OCI-LY7 (cell line): ENCODE data around the gene TTC16.

Experiments used
- EZH2phosphoT487 ChIP-seq: fragments of 200-600 bp; sonication (generic); IDR thresholded peaks from 2 replicates; pipeline ENCODE4 v1.6.1; 2018; ENCODE audit warnings: low read depth, borderline replicate concordance, mild to moderate bottlenecking, mixed run types, antibody characterized with exemption, low read length, moderate library complexity, mixed read lengths
- TF ChIP-seq, protein P1 (sequence below): fragments of 200-600 bp; sonication (generic); conservative IDR thresholded peaks from 2 replicates; pipeline ENCODE4 v1.5.1; 2014; ENCODE audit warnings: mild to moderate bottlenecking, antibody characterized with exemption, low read length, moderate library complexity, mixed read lengths

DNA sequence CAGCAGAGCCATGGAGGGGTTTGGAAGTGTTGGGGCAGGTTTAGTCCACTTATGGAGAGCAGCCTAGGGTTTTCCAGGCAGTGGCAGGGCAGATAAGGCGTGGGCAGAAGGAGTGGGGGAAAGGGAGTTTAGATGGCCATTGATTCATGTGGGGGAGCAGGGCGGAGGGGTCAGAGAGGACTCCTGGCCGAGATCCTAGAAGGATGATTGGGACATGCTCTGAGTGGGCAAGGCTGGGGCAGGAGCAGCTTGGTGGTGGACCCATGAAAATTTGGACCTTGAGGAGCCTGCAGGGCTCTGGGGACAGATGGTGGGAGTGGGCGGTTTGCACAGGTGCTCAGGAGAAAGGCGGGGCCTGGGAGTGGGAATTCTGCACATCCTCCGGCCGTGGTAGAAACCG lies 37.3 kb downstream of the TTC16 start:
- TF ChIP-seq, protein P1, sequence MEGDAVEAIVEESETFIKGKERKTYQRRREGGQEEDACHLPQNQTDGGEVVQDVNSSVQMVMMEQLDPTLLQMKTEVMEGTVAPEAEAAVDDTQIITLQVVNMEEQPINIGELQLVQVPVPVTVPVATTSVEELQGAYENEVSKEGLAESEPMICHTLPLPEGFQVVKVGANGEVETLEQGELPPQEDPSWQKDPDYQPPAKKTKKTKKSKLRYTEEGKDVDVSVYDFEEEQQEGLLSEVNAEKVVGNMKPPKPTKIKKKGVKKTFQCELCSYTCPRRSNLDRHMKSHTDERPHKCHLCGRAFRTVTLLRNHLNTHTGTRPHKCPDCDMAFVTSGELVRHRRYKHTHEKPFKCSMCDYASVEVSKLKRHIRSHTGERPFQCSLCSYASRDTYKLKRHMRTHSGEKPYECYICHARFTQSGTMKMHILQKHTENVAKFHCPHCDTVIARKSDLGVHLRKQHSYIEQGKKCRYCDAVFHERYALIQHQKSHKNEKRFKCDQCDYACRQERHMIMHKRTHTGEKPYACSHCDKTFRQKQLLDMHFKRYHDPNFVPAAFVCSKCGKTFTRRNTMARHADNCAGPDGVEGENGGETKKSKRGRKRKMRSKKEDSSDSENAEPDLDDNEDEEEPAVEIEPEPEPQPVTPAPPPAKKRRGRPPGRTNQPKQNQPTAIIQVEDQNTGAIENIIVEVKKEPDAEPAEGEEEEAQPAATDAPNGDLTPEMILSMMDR = no peak
- TF ChIP-seq EZH2phosphoT487 = no peak
